Testis (tissue), 3 donors: Measurements from ENCODE around the gene NMRAL1. TPM values are rescaled to one million over a fixed set of nuclear protein-coding genes. Genes with fewer than 3 reads are reported as not detected.

Experiments
- DNase-seq: peaks from one replicate; pipeline ENCODE4 v3.0.0-alpha.2; 2019
- H3K27ac ChIP-seq, 2 donors: fragments of 200-600 bp; sonication (generic); one replicate each; pipeline ENCODE4 v1.5.1; 2019
- H3K27me3 ChIP-seq: fragments of 200-600 bp; sonication (generic); one replicate; pipeline ENCODE4 v1.5.1; 2019
- H3K36me3 ChIP-seq: fragments of 200-600 bp; sonication (generic); one replicate; pipeline ENCODE4 v1.5.1; 2017; ENCODE audit warnings: low read depth; ENCODE audit errors: missing control alignments
- H3K4me1 ChIP-seq: fragments of 200-600 bp; sonication (generic); one replicate; pipeline ENCODE4 v1.5.1; 2019
- H3K4me3 ChIP-seq, 2 donors: fragments of 200-600 bp; sonication (generic); one replicate each; pipeline ENCODE4 v1.5.1; 2017 to 2019
- H3K9me3 ChIP-seq: fragments of 200-600 bp; sonication (generic); one replicate; pipeline ENCODE4 v1.5.1; 2017
- CTCF ChIP-seq, 3 experiments: fragments of 450-650 bp in 2 of 3; fragments of 200-600 bp in 1 of 3; sonication (generic) in 1 of 3; IDR thresholded peaks; one replicate each; pipeline ENCODE4 v1.5.1; 2016 to 2019; ENCODE audit warnings: antibody characterized with exemption in 3 of 3, mild to moderate bottlenecking in 2 of 3, moderate library complexity in 1 of 3
- POLR2A ChIP-seq: fragments of 450-650 bp; IDR thresholded peaks from one replicate; pipeline ENCODE4 v1.6.1; 2017; ENCODE audit warnings: antibody characterized with exemption, mild to moderate bottlenecking, moderate library complexity
- WGBS, 2 donors: methylation state at CpG; one replicate each; pipeline ENCODE4 v1.1.5; 2018; 5-methylcytosine and 5-hydroxymethylcytosine counted together
- intact Hi-C: fragments of 100-400 bp; cut with DNase I; formaldehyde crosslinking; loops from one replicate; pipeline ENCODE4 v1.15.1; 2023; ENCODE audit warnings: low total_unique reads
- polyA plus RNA-seq: library from polyadenylated mRNA; stranded (reverse); fragments of 350-450 nt; fragmentation: Illumina TruSeq; extraction: RNeasy Lipid Tissue Mini Kit (QIAGEN cat#74804); gene quantifications from one replicate; pipeline ENCODE4 v1.2.3, GENCODE V29; 2014; ENCODE audit warnings: low read depth, low replicate concordance; ENCODE audit not compliant: insufficient read depth
- total RNA-seq, 2 donors: library from RNA; depleted of rRNA; stranded (reverse); fragments of >200 nt; gene quantifications; one replicate each; pipeline ENCODE4 v1.2.3, GENCODE V29; 2016

Gene NMRAL1
- total and polyA plus RNA-seq, 3 donors from 2014 or later, result 24.3 to 31.7 (median 27.7) TPM

- Histone ChIP-seq H3K27me3 (no peaks in the 10 kb centered on the region), H3K36me3 (no peaks in the 10 kb centered on the region), H3K4me1 (peaks cover 16% of the 10 kb centered on the region), H3K27ac (no peak overlapping the region), H3K4me3 (no peak overlapping the region), H3K9me3 (no peaks in the 10 kb centered on the region)
- intact Hi-C loops, result no loop called here
- DNase-seq, result no peak
- 86 to 88% methylated on average over 15 of the region's 15 CpGs for WGBS, 2 donors
- no peak for TF ChIP-seq CTCF (IDR thresholded peaks at IDR 0.05)
- no peak for TF ChIP-seq POLR2A
These were observed 45.0 kb upstream of the NMRAL1 start for GRCh38 chr16:4519274-4520058.

- Histone ChIP-seq H3K4me1 (peaks cover 15% of the 10 kb centered on the region), H3K27me3 (no peaks in the 10 kb centered on the region)
- DNase-seq, result no peak
These were observed 43.6 kb upstream of the NMRAL1 start for GRCh38 chr16:4517812-4518680.

GRCh38 chr16:4515611-4516233, 41.3 kb upstream of the NMRAL1 start:
- 66 to 76% methylated on average over 5 of the region's 5 CpGs for WGBS, 2 donors
- H3K4me1 ChIP-seq, result peaks cover 13% of the 10 kb centered on the region
- H3K27me3 ChIP-seq, result no peaks in the 10 kb centered on the region
- DNase-seq, result no peak
- peak overlapping the region in 1 of 2 donors; percentile 32 for H3K27ac ChIP-seq
- no peaks in the 10 kb centered on the region for H3K9me3 ChIP-seq
- intact Hi-C loops, result no loop called here
- no peak overlapping the region for H3K4me3 ChIP-seq
- TF ChIP-seq POLR2A (no peak), CTCF (IDR thresholded peaks at IDR 0.05) (no peak)
- H3K36me3 ChIP-seq, result no peaks in the 10 kb centered on the region

More at GRCh38 chr16:4517812-4518680, 43.6 kb upstream of the NMRAL1 start:
- no peaks in the 10 kb centered on the region for H3K36me3 ChIP-seq
- H3K9me3 ChIP-seq, result no peaks in the 10 kb centered on the region
- H3K4me3 ChIP-seq, result no peak overlapping the region
- no peak overlapping the region for H3K27ac ChIP-seq
- intact Hi-C loops, result no loop called here
- 69 to 82% methylated on average over 11 to 12 of the region's 12 CpGs for WGBS, 2 donors
- peak in 2 of 3 experiments; percentile 26 to 45 for TF ChIP-seq CTCF (IDR thresholded peaks at IDR 0.05)
- TF ChIP-seq POLR2A, result no peak

- H3K27me3 ChIP-seq, result no peaks in the 10 kb centered on the region
- TF ChIP-seq POLR2A (no peak), CTCF (IDR thresholded peaks at IDR 0.05) (no peak)
- H3K36me3 ChIP-seq, result no peaks in the 10 kb centered on the region
- no peaks in the 10 kb centered on the region for H3K9me3 ChIP-seq
- H3K4me3 ChIP-seq, result no peak overlapping the region
- 55 to 65% methylated on average over 4 to 7 of the region's 7 CpGs for WGBS, 2 donors
- intact Hi-C loops, result no loop called here
- DNase-seq, result no peak
- peak overlapping the region in 1 of 2 donors; percentile 32 for H3K27ac ChIP-seq
- H3K4me1 ChIP-seq, result peaks cover 13% of the 10 kb centered on the region
These were observed 40.2 kb upstream of the NMRAL1 start for GRCh38 chr16:4514606-4515005.
